NT2/D1 (cell line): ENCODE data around the gene RNU1-1.
"Not testable (repeated sequence)": the region's sequence is repeated elsewhere in the genome, so short reads cannot be mapped to it uniquely, and the experiment has no call there.

Experiments
- DNase-seq: peaks from one replicate; pipeline ENCODE4 v3.0.0-alpha.2; 2011; ENCODE audit warnings: low read depth, low spot score
- H3K27me3 ChIP-seq: 2 replicates; pipeline ENCODE4 v1.6.0; 2011; ENCODE audit warnings: mild to moderate bottlenecking; ENCODE audit not compliant: insufficient read length, insufficient read depth
- H3K36me3 ChIP-seq: 2 replicates; pipeline ENCODE4 v1.6.1; 2011; ENCODE audit warnings: mild to moderate bottlenecking, low read length, mixed read lengths; ENCODE audit not compliant: insufficient read depth, insufficient read length
- H3K4me1 ChIP-seq: 2 replicates; pipeline ENCODE4 v1.5.1; 2011; ENCODE audit not compliant: insufficient read depth, insufficient read length
- H3K4me3 ChIP-seq: 2 replicates; pipeline ENCODE4 v1.5.1; 2011; ENCODE audit warnings: low read depth; ENCODE audit not compliant: insufficient read length
- H3K9ac ChIP-seq: 2 replicates; pipeline ENCODE4 v1.6.0; 2011; ENCODE audit warnings: low read depth; ENCODE audit not compliant: insufficient read length
- H3K9me3 ChIP-seq: 2 replicates; pipeline ENCODE4 v1.5.1; 2011; ENCODE audit warnings: mild to moderate bottlenecking, low read length; ENCODE audit not compliant: insufficient read depth

Gene RNU1-1

GRCh38 chr1:16514107-16515055 lies at the start of gene RNU1-1:
Gene RNU1-1, minus strand, starts transcription at chr1:16514285.
- H3K4me1 ChIP-seq, DNase-seq, H3K36me3 ChIP-seq, H3K4me3 ChIP-seq, H3K9ac ChIP-seq, H3K27me3 ChIP-seq, H3K9me3 ChIP-seq: not testable (repeated sequence)

DNA sequence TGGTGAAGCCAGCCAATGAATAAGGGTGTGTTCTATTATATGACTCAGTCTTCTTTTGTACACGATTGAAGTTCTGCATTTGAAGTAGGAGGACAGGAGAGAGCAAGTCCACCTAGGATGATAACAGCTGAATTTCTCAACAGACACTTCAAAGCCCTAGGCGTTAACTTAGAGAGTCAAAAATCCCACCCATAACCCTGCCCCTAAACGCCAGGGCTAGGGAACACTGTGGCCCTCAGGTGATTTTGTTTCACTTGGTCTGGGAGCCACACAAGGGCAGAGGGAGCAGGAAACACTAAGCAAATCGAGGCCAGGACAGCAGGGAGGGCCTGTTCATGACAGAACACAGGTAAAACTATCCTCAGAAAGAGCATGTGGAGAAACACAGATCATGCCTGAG lies 47.0 kb upstream of the RNU1-1 start:
- H3K4me3 ChIP-seq, H3K36me3 ChIP-seq, H3K9me3 ChIP-seq, H3K9ac ChIP-seq, H3K4me1 ChIP-seq, DNase-seq, H3K27me3 ChIP-seq: not testable (repeated sequence)

DNA sequence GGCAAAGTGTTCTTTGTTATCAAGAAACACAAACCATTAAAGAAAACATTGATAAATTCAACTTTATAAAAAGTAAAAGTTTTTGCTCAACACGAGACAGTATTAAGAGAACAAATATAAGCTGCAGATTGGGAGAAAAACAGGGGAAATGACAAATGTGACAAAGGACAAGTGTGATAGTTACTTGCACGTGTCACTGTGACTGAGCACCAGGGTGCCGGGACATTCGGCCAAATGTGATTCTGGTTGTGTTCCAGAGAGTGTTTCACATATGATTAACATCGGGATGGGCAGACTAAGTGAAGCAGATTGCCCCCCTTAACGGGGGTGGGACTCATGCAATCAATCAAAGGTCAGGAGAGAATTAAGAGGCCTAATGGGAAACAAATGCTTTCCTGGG lies 46.4 kb upstream of the RNU1-1 start:
- H3K27me3 ChIP-seq, H3K9me3 ChIP-seq, H3K4me3 ChIP-seq, H3K4me1 ChIP-seq, H3K36me3 ChIP-seq, H3K9ac ChIP-seq, DNase-seq: not testable (repeated sequence)

DNA sequence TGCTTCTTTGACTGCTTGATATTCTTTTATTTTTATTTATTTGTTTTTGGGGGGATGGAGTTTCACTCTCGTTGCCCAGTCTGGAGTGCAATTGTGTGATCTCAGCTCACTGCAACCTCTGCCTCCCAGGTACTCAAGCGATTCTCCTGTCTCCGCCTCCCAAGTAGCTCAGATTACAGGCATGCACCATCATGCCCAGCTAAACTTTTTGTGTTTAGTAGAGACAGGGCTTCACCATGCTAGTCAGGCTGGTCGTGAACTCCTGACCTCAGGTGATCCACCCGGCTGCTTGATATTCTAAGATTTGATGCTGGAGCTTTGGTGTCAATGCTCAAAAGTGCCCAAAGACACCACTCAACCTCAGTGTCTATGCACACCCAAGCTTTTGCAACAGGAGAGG lies 45.6 kb upstream of the RNU1-1 start:
- H3K27me3 ChIP-seq, DNase-seq, H3K9me3 ChIP-seq, H3K4me3 ChIP-seq, H3K4me1 ChIP-seq, H3K9ac ChIP-seq, H3K36me3 ChIP-seq: not testable (repeated sequence)

GRCh38 chr1:16557034-16557433 lies 42.9 kb upstream of the RNU1-1 start:
- H3K4me3 ChIP-seq, H3K27me3 ChIP-seq, H3K9me3 ChIP-seq, DNase-seq, H3K36me3 ChIP-seq, H3K4me1 ChIP-seq, H3K9ac ChIP-seq: not testable (repeated sequence)

- H3K4me1 ChIP-seq, DNase-seq, H3K9ac ChIP-seq, H3K36me3 ChIP-seq, H3K4me3 ChIP-seq, H3K9me3 ChIP-seq, H3K27me3 ChIP-seq: not testable (repeated sequence)
Measured at GRCh38 chr1:16553244-16553643, 39.2 kb upstream of the RNU1-1 start.

DNA sequence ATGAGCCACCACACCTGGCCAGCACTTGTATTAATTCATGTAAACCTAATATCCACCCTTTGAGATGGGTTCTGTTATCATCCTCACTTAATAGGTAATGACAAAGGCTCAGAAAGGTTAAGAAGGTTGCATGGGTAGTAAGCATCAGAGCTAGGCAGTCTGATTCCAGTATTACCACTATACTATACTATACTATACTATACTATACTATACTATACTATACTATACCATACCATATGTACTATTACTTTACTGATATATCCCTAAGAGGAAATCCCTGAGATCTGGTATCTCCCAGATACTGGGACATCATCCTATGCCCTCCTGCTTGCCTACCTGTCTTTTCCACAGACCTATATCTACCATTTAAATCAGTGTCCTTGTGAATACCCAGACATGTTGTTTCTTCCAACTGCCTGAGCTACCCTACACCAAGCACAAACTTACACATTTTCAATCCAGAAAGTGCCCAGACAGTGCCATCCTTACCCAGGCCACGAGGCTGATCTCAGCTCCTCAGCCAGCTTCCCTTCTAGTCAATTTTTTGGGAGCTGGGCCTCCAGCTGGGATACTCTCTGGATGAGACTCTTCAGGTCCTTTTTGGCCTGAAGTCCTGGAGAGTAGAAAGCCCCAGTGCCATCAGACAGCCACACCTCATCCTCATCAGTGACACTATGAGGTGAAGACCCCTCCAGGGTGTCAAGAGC lies 36.3 kb upstream of the RNU1-1 start:
- not testable (repeated sequence) for H3K9me3 ChIP-seq, H3K36me3 ChIP-seq, H3K9ac ChIP-seq, H3K27me3 ChIP-seq, H3K4me3 ChIP-seq, H3K4me1 ChIP-seq, DNase-seq

GRCh38 chr1:16549545-16549944 lies 35.5 kb upstream of the RNU1-1 start:
- H3K36me3 ChIP-seq, H3K9me3 ChIP-seq, H3K4me3 ChIP-seq, DNase-seq, H3K9ac ChIP-seq, H3K27me3 ChIP-seq, H3K4me1 ChIP-seq: not testable (repeated sequence)

DNA sequence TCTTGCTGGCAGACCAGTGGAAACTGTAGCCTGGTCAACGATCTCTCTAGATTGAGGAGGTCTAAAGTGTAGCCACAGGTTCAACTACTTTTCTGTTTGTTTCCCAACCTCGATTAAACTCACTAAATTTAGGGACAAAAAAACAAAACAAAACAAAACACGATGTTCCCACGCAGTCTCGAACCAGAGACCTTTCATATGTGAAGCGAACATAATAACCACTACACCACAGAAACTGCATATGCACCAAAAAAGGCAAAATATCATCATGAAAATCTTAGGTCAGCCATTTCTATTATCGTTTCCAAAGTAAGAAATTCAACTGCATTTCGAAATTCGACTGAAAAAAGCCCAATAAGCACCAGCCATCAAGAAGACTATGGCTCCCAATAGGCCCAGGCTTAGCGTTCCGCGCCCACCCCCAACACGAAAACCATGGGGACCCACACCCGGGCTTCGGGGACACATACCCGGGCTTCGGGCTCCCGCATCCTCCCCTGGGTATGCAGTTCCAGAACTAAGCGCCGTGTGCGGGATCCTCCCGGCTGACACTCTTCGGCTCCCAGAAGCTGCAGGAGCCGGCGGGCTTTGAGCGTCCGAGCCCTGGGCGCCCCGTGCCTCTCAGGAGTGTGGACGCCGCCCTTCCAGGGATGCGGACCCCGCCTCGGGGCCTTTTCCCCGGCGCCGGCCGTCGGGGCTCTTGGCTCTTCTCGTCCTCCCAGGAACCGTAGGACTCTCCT lies 33.6 kb upstream of the RNU1-1 start:
- H3K27me3 ChIP-seq, H3K4me1 ChIP-seq, H3K36me3 ChIP-seq, H3K9me3 ChIP-seq, H3K9ac ChIP-seq, DNase-seq, H3K4me3 ChIP-seq: not testable (repeated sequence)

- H3K4me3 ChIP-seq, H3K9ac ChIP-seq: not testable (repeated sequence)
- peak; percentile 11 for DNase-seq
Measured at GRCh38 chr1:16545682-16546095, 31.6 kb upstream of the RNU1-1 start.

DNA sequence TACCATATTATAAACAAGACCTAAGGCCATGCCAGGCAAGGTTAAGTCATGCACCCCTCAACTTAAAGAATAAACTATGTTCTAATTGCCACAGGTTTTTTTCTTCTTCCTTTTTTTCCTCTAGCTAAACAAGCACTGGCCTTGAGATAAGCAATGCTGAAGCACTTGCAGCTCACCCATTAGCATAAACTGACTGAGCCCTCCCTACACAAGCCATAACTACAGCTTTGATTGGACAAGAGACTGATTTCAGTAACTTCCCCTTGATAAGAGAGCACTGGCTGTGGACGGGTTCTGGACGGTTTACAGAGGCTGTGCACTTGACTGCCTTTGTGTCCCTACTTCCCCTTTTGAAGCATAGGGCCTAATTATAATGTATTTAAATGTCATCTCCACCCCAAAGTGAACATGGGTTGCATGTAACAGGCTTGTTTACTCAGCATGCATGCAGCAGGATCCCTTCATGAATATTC lies 26.4 kb upstream of the RNU1-1 start:
- not testable (repeated sequence) for H3K9ac ChIP-seq, H3K9me3 ChIP-seq, H3K27me3 ChIP-seq, H3K36me3 ChIP-seq, H3K4me1 ChIP-seq, DNase-seq, H3K4me3 ChIP-seq

More at GRCh38 chr1:16545682-16546095, 31.6 kb upstream of the RNU1-1 start:
- H3K4me1 ChIP-seq, H3K9me3 ChIP-seq, H3K27me3 ChIP-seq, H3K36me3 ChIP-seq: not testable (repeated sequence)
